AG10803 (cell line): ENCODE measurements around the gene MRTO4.
"Not testable (repeated sequence)": the region's sequence is repeated elsewhere in the genome, so short reads cannot be mapped to it uniquely, and the experiment has no call there.

Experiments used
- DNase-seq: peaks from one replicate; pipeline ENCODE4 v3.0.0; 2010; ENCODE audit warnings: low read depth
- H3K4me3 ChIP-seq: 2 replicates; pipeline ENCODE4 v1.5.1; 2011; ENCODE audit warnings: mild to moderate bottlenecking, low read length, control low read depth
- CTCF ChIP-seq: conservative IDR thresholded peaks from 2 replicates; pipeline ENCODE4 v1.5.1; 2011; ENCODE audit warnings: mild to moderate bottlenecking, low read length, control low read depth, inconsistent platforms

Gene MRTO4

DNA sequence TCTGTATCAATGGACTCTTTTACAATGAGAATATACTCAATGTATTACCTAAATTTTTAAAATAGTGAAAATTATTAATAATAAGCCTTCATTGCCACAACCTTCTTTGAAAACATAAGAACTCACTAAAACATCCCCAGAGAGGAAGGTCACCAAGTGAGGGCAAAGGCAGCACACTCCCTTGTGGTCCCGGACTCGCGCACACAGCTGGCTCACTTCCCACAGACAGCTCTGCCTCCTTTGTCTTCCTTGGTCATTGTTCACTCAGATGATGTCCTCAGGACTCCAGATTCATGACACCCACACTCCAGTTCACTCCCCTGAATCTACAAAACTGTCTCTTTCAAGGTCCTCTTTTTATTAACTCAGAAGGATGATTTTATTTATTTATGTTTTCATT is 22.4 kb upstream of the MRTO4 start:
- no peak for TF ChIP-seq CTCF
- no peak overlapping the region for H3K4me3 ChIP-seq
- no peak for DNase-seq

GRCh38 chr1:19229828-19230325 is 21.7 kb upstream of the MRTO4 start:
- DNase-seq, result no peak
- TF ChIP-seq CTCF, result no peak
- H3K4me3 ChIP-seq, result no peak overlapping the region

GRCh38 chr1:19231736-19232523 is 19.7 kb upstream of the MRTO4 start:
- not testable (repeated sequence) for DNase-seq, H3K4me3 ChIP-seq

GRCh38 chr1:19232524-19232846 is 19.1 kb upstream of the MRTO4 start:
- DNase-seq, result peak; percentile 38
- no peak overlapping the region for H3K4me3 ChIP-seq
- TF ChIP-seq CTCF, result peak; percentile 22; the same call in 1 of the 2 replicates

GRCh38 chr1:19234224-19234623 is 17.4 kb upstream of the MRTO4 start:
- TF ChIP-seq CTCF, result no peak
- no peak for DNase-seq
- H3K4me3 ChIP-seq, result no peak overlapping the region

GRCh38 chr1:19239876-19240275 is 11.7 kb upstream of the MRTO4 start:
- no peak for DNase-seq
- TF ChIP-seq CTCF, result no peak
- no peak overlapping the region for H3K4me3 ChIP-seq

GRCh38 chr1:19240673-19241538 is 10.7 kb upstream of the MRTO4 start:
- TF ChIP-seq CTCF, result peak; percentile 92
- no peak overlapping the region for H3K4me3 ChIP-seq
- peak; percentile 78 for DNase-seq
